Placental pericyte (primary cell): ENCODE results near the gene PLD1. TPM values are rescaled to one million over a fixed set of nuclear protein-coding genes. Genes with fewer than 3 reads are reported as not detected.

Experiments used
- total RNA-seq: library from RNA; depleted of rRNA; stranded (reverse); fragments of >200 nt; gene quantifications from 2 replicates; pipeline ENCODE4 v1.2.3, GENCODE V29; 2012

PLD1 gene
- total RNA-seq: 21.8 and 40.5 TPM in 2 replicates

DNA sequence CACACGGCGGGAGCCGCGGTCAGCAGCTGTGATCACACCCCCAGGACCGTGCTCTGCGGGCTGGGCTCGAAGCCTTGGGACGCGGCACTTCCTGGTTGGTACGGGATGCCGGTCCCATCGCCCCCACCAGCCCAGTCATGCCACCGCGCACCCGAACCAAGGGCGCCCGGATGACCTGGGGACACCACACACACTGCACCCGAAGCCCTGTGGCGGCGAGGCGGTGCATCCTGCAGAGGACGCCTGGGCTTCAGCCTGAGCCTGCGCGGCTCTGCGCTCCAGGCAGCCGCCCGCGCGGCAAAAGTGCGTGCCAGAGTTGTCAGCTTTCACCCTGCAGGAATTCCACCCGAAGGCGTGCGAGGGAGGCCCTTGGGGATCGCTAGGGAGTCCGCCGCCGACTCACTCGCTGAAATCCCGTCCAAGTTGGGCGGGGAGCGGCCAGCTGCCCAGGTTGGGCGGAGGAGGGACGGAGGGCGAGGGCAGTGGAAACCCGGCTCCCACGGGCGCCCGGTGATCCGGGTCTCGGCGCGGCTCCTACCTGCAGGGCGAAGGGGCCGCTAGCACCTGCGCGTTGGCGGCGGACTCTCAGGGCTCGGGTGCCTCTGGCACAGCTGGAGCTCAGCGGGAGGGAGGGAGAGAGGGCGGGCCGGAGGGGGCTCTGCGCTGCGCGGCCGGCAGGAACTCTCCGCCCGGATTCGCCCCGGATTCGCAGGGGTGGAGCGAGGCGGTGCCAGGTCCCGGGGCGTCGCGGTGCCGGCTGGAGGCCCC is at the start of gene PLD1:
Gene PLD1, minus strand, starts transcription at position 623 of the 768 bp plus-strand sequence. CDS start 72,432 bp downstream, outside the sequence.

GRCh38 chr3:171842864-171843518 is 32.7 kb upstream of the PLD1 start, which contains the start of gene TMEM212:
Gene TMEM212, plus strand, starts transcription at chr3:171843349. Its CDS starts 35 bp downstream, at chr3:171843384.

Other genes starting within 250 kb of the PLD1 start
- gene TMEM212, start 32.9 kb upstream of the PLD1 start, total RNA-seq: not detected in 2 replicates
- gene FNDC3B, start 229.1 kb upstream of the PLD1 start, total RNA-seq: 280 and 435 TPM in 2 replicates